ENCODE measurements around the gene PDE6G.

The PDE6G gene

DNA sequence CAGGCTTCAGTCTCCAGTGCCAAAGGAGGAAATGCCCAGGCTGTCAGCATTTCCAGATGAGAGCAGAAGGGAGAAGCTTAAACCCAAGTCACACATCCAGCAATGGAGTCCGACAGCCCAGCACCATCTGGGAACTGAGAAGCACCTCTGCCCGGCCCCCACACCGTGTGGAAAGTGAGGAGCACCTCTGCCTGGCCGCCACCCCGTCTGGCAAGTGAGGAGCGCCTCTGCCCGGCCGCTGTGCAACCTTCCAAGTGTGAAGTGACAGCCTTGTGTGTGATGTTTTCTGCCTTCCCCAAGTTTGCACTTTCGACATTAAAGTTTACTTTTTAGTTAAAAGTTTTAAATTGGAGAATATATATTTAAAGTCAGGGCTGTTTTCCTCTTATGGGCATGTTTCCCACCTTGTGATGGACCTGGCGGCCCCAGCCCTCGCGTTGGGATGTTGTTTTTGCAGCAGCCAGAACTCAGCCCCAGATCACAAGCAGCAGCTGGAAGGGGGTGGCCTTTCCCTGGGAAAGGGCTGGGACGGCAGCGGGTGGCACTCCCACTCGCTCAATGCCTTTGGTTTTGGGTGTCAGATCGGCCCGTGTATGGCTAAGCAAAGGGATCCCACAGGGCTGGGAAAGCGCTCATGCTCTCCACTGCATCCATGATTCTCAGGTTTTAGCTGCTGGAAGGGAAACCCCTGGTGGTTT lies 17.4 kb upstream of the PDE6G start:
- no peak for ATAC-seq
- TF ChIP-seq ZNF565 (CRISPR knock-in tag; conservative IDR thresholded peaks at IDR 0.05; ENCODE audit: low read depth) = no peak
- TF ChIP-seq, protein P1, sequence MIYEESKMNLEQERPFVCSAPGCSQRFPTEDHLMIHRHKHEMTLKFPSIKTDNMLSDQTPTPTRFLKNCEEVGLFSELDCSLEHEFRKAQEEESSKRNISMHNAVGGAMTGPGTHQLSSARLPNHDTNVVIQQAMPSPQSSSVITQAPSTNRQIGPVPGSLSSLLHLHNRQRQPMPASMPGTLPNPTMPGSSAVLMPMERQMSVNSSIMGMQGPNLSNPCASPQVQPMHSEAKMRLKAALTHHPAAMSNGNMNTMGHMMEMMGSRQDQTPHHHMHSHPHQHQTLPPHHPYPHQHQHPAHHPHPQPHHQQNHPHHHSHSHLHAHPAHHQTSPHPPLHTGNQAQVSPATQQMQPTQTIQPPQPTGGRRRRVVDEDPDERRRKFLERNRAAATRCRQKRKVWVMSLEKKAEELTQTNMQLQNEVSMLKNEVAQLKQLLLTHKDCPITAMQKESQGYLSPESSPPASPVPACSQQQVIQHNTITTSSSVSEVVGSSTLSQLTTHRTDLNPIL (CRISPR knock-in tag; IDR thresholded peaks at IDR 0.05; ENCODE audit: low read depth) = no peak
- TF ChIP-seq TCF4 (CRISPR knock-in tag; IDR thresholded peaks at IDR 0.05; ENCODE audit: borderline replicate concordance) = no peak
- TF ChIP-seq RARB (CRISPR knock-in tag; IDR thresholded peaks at IDR 0.05) = no peak
- no peak for TF ChIP-seq ZC3H10 (CRISPR knock-in tag; IDR thresholded peaks at IDR 0.05)
- no peak for TF ChIP-seq ZNF70 (CRISPR knock-in tag; IDR thresholded peaks at IDR 0.05)
- no peak for TF ChIP-seq BACH2 (CRISPR knock-in tag; IDR thresholded peaks at IDR 0.05; ENCODE audit: borderline replicate concordance)
- no peak for TF ChIP-seq ARNTL (CRISPR knock-in tag; IDR thresholded peaks at IDR 0.05; ENCODE audit: borderline replicate concordance, low read depth)
- no peak for TF ChIP-seq PPARA (CRISPR knock-in tag; IDR thresholded peaks at IDR 0.05; ENCODE audit: borderline replicate concordance)
- no peak for TF ChIP-seq CSDC2 (CRISPR knock-in tag; IDR thresholded peaks at IDR 0.05)
- TF ChIP-seq ZNF8 (CRISPR knock-in tag; IDR thresholded peaks at IDR 0.05) = no peak
- TF ChIP-seq, protein P2, sequence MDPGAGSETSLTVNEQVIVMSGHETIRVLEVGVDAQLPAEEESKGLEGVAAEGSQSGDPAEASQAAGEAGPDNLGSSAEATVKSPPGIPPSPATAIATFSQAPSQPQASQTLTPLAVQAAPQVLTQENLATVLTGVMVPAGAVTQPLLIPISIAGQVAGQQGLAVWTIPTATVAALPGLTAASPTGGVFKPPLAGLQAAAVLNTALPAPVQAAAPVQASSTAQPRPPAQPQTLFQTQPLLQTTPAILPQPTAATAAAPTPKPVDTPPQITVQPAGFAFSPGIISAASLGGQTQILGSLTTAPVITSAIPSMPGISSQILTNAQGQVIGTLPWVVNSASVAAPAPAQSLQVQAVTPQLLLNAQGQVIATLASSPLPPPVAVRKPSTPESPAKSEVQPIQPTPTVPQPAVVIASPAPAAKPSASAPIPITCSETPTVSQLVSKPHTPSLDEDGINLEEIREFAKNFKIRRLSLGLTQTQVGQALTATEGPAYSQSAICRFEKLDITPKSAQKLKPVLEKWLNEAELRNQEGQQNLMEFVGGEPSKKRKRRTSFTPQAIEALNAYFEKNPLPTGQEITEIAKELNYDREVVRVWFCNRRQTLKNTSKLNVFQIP (CRISPR knock-in tag; IDR thresholded peaks at IDR 0.05; ENCODE audit: borderline replicate concordance, low read depth) = no peak
- TF ChIP-seq, protein P3, sequence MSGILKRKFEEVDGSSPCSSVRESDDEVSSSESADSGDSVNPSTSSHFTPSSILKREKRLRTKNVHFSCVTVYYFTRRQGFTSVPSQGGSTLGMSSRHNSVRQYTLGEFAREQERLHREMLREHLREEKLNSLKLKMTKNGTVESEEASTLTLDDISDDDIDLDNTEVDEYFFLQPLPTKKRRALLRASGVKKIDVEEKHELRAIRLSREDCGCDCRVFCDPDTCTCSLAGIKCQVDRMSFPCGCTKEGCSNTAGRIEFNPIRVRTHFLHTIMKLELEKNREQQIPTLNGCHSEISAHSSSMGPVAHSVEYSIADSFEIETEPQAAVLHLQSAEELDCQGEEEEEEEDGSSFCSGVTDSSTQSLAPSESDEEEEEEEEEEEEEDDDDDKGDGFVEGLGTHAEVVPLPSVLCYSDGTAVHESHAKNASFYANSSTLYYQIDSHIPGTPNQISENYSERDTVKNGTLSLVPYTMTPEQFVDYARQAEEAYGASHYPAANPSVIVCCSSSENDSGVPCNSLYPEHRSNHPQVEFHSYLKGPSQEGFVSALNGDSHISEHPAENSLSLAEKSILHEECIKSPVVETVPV (CRISPR knock-in tag; IDR thresholded peaks at IDR 0.05) = no peak
- TF ChIP-seq, protein P4, sequence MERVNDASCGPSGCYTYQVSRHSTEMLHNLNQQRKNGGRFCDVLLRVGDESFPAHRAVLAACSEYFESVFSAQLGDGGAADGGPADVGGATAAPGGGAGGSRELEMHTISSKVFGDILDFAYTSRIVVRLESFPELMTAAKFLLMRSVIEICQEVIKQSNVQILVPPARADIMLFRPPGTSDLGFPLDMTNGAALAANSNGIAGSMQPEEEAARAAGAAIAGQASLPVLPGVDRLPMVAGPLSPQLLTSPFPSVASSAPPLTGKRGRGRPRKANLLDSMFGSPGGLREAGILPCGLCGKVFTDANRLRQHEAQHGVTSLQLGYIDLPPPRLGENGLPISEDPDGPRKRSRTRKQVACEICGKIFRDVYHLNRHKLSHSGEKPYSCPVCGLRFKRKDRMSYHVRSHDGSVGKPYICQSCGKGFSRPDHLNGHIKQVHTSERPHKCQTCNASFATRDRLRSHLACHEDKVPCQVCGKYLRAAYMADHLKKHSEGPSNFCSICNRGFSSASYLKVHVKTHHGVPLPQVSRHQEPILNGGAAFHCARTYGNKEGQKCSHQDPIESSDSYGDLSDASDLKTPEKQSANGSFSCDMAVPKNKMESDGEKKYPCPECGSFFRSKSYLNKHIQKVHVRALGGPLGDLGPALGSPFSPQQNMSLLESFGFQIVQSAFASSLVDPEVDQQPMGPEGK (CRISPR knock-in tag; IDR thresholded peaks at IDR 0.05; ENCODE audit: borderline replicate concordance) = no peak
- TF ChIP-seq ZFP30 (CRISPR knock-in tag; IDR thresholded peaks at IDR 0.05) = no peak
- TF ChIP-seq SNAI2 (CRISPR knock-in tag; IDR thresholded peaks at IDR 0.05) = no peak
- TF ChIP-seq TOX (CRISPR knock-in tag; IDR thresholded peaks at IDR 0.05; ENCODE audit: borderline replicate concordance) = no peak
- no peak for TF ChIP-seq ISL1 (CRISPR knock-in tag; IDR thresholded peaks at IDR 0.05)
- no peak for TF ChIP-seq OSR1 (CRISPR knock-in tag; IDR thresholded peaks at IDR 0.05)

DNA sequence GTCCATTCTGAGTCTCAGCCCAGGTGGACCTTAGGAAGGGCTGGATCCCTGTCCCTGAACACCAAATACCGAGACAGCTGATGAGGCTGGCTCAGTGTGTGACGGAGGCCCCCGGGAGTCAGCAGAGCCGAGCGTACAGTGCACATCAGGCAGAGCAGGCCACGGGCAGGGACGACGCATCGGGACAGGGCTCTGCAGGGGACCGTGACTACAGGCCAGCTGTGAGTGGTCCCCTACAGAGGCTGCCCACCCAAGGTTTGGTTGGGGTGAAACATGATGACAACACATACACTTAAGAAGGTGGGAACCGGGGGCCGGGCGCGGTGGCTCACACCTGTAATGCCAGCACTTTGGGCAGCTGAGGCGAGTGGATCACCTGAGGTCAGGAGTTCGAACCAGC lies 16.6 kb upstream of the PDE6G start:
- TF ChIP-seq TCF4 (CRISPR knock-in tag; IDR thresholded peaks at IDR 0.05; ENCODE audit: borderline replicate concordance) = no peak
- ATAC-seq = no peak

DNA sequence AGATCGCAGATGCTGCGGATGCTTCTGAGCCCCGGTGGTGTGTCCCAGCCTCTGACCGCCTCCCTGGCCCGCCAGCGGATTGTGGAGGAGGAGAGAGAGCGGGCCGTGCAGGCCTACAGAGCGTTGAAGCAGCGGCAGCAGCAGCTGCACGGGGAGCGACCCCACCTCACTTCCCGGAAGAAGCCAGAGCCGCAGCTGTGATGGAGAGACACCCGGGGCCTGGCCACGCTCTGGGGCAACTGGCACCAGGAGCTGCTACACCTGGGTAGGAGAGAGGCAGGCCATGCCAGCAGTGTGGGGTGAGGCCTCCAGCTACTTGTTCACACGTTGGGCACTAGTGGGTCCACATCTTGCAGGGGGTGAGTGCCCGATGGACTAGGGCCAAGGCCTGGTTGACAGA lies 16.2 kb upstream of the PDE6G start:
- no peak for ATAC-seq
- TF ChIP-seq, protein P2 (CRISPR knock-in tag; IDR thresholded peaks at IDR 0.05; ENCODE audit: borderline replicate concordance, low read depth) = no peak
- TF ChIP-seq ZFP3 (CRISPR knock-in tag; IDR thresholded peaks at IDR 0.05) (no peak), ZC3H10 (CRISPR knock-in tag; IDR thresholded peaks at IDR 0.05) (no peak), ESRRG (CRISPR knock-in tag; IDR thresholded peaks at IDR 0.05) (no peak), GLIS3 (CRISPR knock-in tag; IDR thresholded peaks at IDR 0.05) (no peak), ISL1 (CRISPR knock-in tag; IDR thresholded peaks at IDR 0.05) (no peak), PPARA (CRISPR knock-in tag; IDR thresholded peaks at IDR 0.05; ENCODE audit: borderline replicate concordance) (no peak)
- TF ChIP-seq, protein P3 (CRISPR knock-in tag; IDR thresholded peaks at IDR 0.05) = no peak
- TF ChIP-seq, protein P1 (CRISPR knock-in tag; IDR thresholded peaks at IDR 0.05; ENCODE audit: low read depth) = no peak
